ENCODE data around the gene COMMD7.

The COMMD7 gene

GRCh38 chr20:32672394-32672981 lies 70.8 kb downstream of the COMMD7 start:
- no peak overlapping the region for H3K4me3 ChIP-seq (ENCODE audit: low read depth, low read length)
- H3K9ac ChIP-seq (ENCODE audit: low read depth, low read length) = no peak overlapping the region
- peaks cover 31% of the 10 kb centered on the region for H3K4me1 ChIP-seq (ENCODE audit: control insufficient read depth, insufficient read depth, low read length)
- no peaks in the 10 kb centered on the region for H3K27me3 ChIP-seq (ENCODE audit: control insufficient read depth, insufficient read depth, low read length)
- no peaks in the 10 kb centered on the region for H3K9me3 ChIP-seq (ENCODE audit: control insufficient read depth, insufficient read depth, low read length)
- no peaks in the 10 kb centered on the region for H3K36me3 ChIP-seq (ENCODE audit: control insufficient read depth, insufficient read depth, low read length)
- H3K27ac ChIP-seq (ENCODE audit: low read depth, low read length) = peak overlapping the region; percentile 35

- H3K9me3 ChIP-seq (ENCODE audit: control insufficient read depth, insufficient read depth, low read length) = no peaks in the 10 kb centered on the region
- peaks cover 30% of the 10 kb centered on the region for H3K4me1 ChIP-seq (ENCODE audit: control insufficient read depth, insufficient read depth, low read length)
- no peak overlapping the region for H3K9ac ChIP-seq (ENCODE audit: low read depth, low read length)
Measured at GRCh38 chr20:32670773-32671455, 72.4 kb downstream of the COMMD7 start.

GRCh38 chr20:32667027-32667426 lies 76.2 kb downstream of the COMMD7 start:
- H3K27ac ChIP-seq (ENCODE audit: low read depth, low read length) = no peak overlapping the region
- H3K4me1 ChIP-seq (ENCODE audit: control insufficient read depth, insufficient read depth, low read length) = no peaks in the 10 kb centered on the region; the same call in 1 of the 2 replicates
- H3K4me3 ChIP-seq (ENCODE audit: low read depth, low read length) = no peak overlapping the region
- no peak overlapping the region for H3K9ac ChIP-seq (ENCODE audit: low read depth, low read length)
- no peaks in the 10 kb centered on the region for H3K9me3 ChIP-seq (ENCODE audit: control insufficient read depth, insufficient read depth, low read length)
- no peaks in the 10 kb centered on the region for H3K36me3 ChIP-seq (ENCODE audit: control insufficient read depth, insufficient read depth, low read length)
- H3K27me3 ChIP-seq (ENCODE audit: control insufficient read depth, insufficient read depth, low read length) = no peaks in the 10 kb centered on the region

More at GRCh38 chr20:32670773-32671455, 72.4 kb downstream of the COMMD7 start:
- Histone ChIP-seq H3K27me3 (ENCODE audit: control insufficient read depth, insufficient read depth, low read length) (no peaks in the 10 kb centered on the region), H3K4me3 (ENCODE audit: low read depth, low read length) (no peak overlapping the region), H3K27ac (ENCODE audit: low read depth, low read length) (no peak overlapping the region), H3K36me3 (ENCODE audit: control insufficient read depth, insufficient read depth, low read length) (no peaks in the 10 kb centered on the region)

GRCh38 chr20:32664678-32665159 lies 78.5 kb downstream of the COMMD7 start:
- no peak overlapping the region for H3K9ac ChIP-seq (ENCODE audit: low read depth, low read length)
- no peak overlapping the region for H3K4me3 ChIP-seq (ENCODE audit: low read depth, low read length)
- H3K27ac ChIP-seq (ENCODE audit: low read depth, low read length) = no peak overlapping the region
- H3K27me3 ChIP-seq (ENCODE audit: control insufficient read depth, insufficient read depth, low read length) = no peaks in the 10 kb centered on the region
- H3K9me3 ChIP-seq (ENCODE audit: control insufficient read depth, insufficient read depth, low read length) = no peaks in the 10 kb centered on the region
- H3K4me1 ChIP-seq (ENCODE audit: control insufficient read depth, insufficient read depth, low read length) = no peaks in the 10 kb centered on the region; the same call in 1 of the 2 replicates
- no peaks in the 10 kb centered on the region for H3K36me3 ChIP-seq (ENCODE audit: control insufficient read depth, insufficient read depth, low read length)

- H3K4me3 ChIP-seq (ENCODE audit: low read depth, low read length) = no peak overlapping the region
- no peaks in the 10 kb centered on the region for H3K9me3 ChIP-seq (ENCODE audit: control insufficient read depth, insufficient read depth, low read length)
- H3K27me3 ChIP-seq (ENCODE audit: control insufficient read depth, insufficient read depth, low read length) = no peaks in the 10 kb centered on the region
- H3K9ac ChIP-seq (ENCODE audit: low read depth, low read length) = no peak overlapping the region
- H3K36me3 ChIP-seq (ENCODE audit: control insufficient read depth, insufficient read depth, low read length) = no peaks in the 10 kb centered on the region
- no peaks in the 10 kb centered on the region; the same call in 1 of the 2 replicates for H3K4me1 ChIP-seq (ENCODE audit: control insufficient read depth, insufficient read depth, low read length)
- no peak overlapping the region for H3K27ac ChIP-seq (ENCODE audit: low read depth, low read length)
Measured at GRCh38 chr20:32664012-32664677, 79.1 kb downstream of the COMMD7 start.

- H3K27me3 ChIP-seq (ENCODE audit: control insufficient read depth, insufficient read depth, low read length) = no peaks in the 10 kb centered on the region
- no peak overlapping the region for H3K9ac ChIP-seq (ENCODE audit: low read depth, low read length)
- H3K9me3 ChIP-seq (ENCODE audit: control insufficient read depth, insufficient read depth, low read length) = no peaks in the 10 kb centered on the region
- no peak overlapping the region for H3K4me3 ChIP-seq (ENCODE audit: low read depth, low read length)
- H3K36me3 ChIP-seq (ENCODE audit: control insufficient read depth, insufficient read depth, low read length) = no peaks in the 10 kb centered on the region
- H3K4me1 ChIP-seq (ENCODE audit: control insufficient read depth, insufficient read depth, low read length) = no peaks in the 10 kb centered on the region; the same call in 1 of the 2 replicates
- H3K27ac ChIP-seq (ENCODE audit: low read depth, low read length) = no peak overlapping the region
Measured at GRCh38 chr20:32663335-32664011, 79.8 kb downstream of the COMMD7 start.

GRCh38 chr20:32661820-32662528 lies 81.3 kb downstream of the COMMD7 start:
- Histone ChIP-seq H3K9me3 (ENCODE audit: control insufficient read depth, insufficient read depth, low read length) (no peaks in the 10 kb centered on the region), H3K36me3 (ENCODE audit: control insufficient read depth, insufficient read depth, low read length) (no peaks in the 10 kb centered on the region), H3K27ac (ENCODE audit: low read depth, low read length) (no peak overlapping the region), H3K4me1 (ENCODE audit: control insufficient read depth, insufficient read depth, low read length) (no peaks in the 10 kb centered on the region; the same call in 1 of the 2 replicates), H3K27me3 (ENCODE audit: control insufficient read depth, insufficient read depth, low read length) (no peaks in the 10 kb centered on the region), H3K9ac (ENCODE audit: low read depth, low read length) (no peak overlapping the region), H3K4me3 (ENCODE audit: low read depth, low read length) (no peak overlapping the region)

GRCh38 chr20:32660661-32661060 lies 82.6 kb downstream of the COMMD7 start:
- H3K9me3 ChIP-seq (ENCODE audit: control insufficient read depth, insufficient read depth, low read length) = no peaks in the 10 kb centered on the region
- no peak overlapping the region for H3K27ac ChIP-seq (ENCODE audit: low read depth, low read length)
- H3K4me3 ChIP-seq (ENCODE audit: low read depth, low read length) = no peak overlapping the region
- H3K36me3 ChIP-seq (ENCODE audit: control insufficient read depth, insufficient read depth, low read length) = no peaks in the 10 kb centered on the region
- H3K4me1 ChIP-seq (ENCODE audit: control insufficient read depth, insufficient read depth, low read length) = no peaks in the 10 kb centered on the region; the same call in 1 of the 2 replicates
- H3K27me3 ChIP-seq (ENCODE audit: control insufficient read depth, insufficient read depth, low read length) = no peaks in the 10 kb centered on the region
- H3K9ac ChIP-seq (ENCODE audit: low read depth, low read length) = no peak overlapping the region

- Histone ChIP-seq H3K36me3 (ENCODE audit: control insufficient read depth, insufficient read depth, low read length) (no peaks in the 10 kb centered on the region), H3K4me3 (ENCODE audit: low read depth, low read length) (no peak overlapping the region)
Measured at GRCh38 chr20:32656827-32657226, 86.4 kb downstream of the COMMD7 start.

GRCh38 chr20:32655903-32656512 lies 87.3 kb downstream of the COMMD7 start:
- Histone ChIP-seq H3K27ac (ENCODE audit: low read depth, low read length) (no peak overlapping the region), H3K4me3 (ENCODE audit: low read depth, low read length) (no peak overlapping the region), H3K9me3 (ENCODE audit: control insufficient read depth, insufficient read depth, low read length) (no peaks in the 10 kb centered on the region), H3K9ac (ENCODE audit: low read depth, low read length) (no peak overlapping the region), H3K27me3 (ENCODE audit: control insufficient read depth, insufficient read depth, low read length) (no peaks in the 10 kb centered on the region), H3K36me3 (ENCODE audit: control insufficient read depth, insufficient read depth, low read length) (no peaks in the 10 kb centered on the region), H3K4me1 (ENCODE audit: control insufficient read depth, insufficient read depth, low read length) (no peaks in the 10 kb centered on the region)

More at GRCh38 chr20:32656827-32657226, 86.4 kb downstream of the COMMD7 start:
- H3K9me3 ChIP-seq (ENCODE audit: control insufficient read depth, insufficient read depth, low read length) = no peaks in the 10 kb centered on the region
- H3K27me3 ChIP-seq (ENCODE audit: control insufficient read depth, insufficient read depth, low read length) = no peaks in the 10 kb centered on the region
- no peak overlapping the region for H3K27ac ChIP-seq (ENCODE audit: low read depth, low read length)
- H3K4me1 ChIP-seq (ENCODE audit: control insufficient read depth, insufficient read depth, low read length) = no peaks in the 10 kb centered on the region
- no peak overlapping the region for H3K9ac ChIP-seq (ENCODE audit: low read depth, low read length)

All from HUES48 (cell line).